Tibial artery (tissue), 4 donors: ENCODE measurements around the gene HDAC7.

Experiments
- DNase-seq, 2 donors: peaks; one replicate each; pipeline ENCODE4 v3.0.0-alpha.2; 2019
- H3K27ac ChIP-seq, 2 donors: fragments of 200-600 bp; sonication (generic) in 1 of 2; 1 replicate in 1 of 2; 2 replicates in 1 of 2; pipeline ENCODE4 v1.5.1; 2018 to 2019; ENCODE audit warnings: mild to moderate bottlenecking in 1 of 2
- H3K27me3 ChIP-seq, 2 donors: fragments of 200-600 bp; sonication (generic) in 1 of 2; one replicate each; pipeline versions ENCODE4 v1.5.1 to v1.6.0; 2016 to 2019
- H3K36me3 ChIP-seq, 3 donors: fragments of 200-600 bp; sonication (generic) in 2 of 3; one replicate each; pipeline ENCODE4 v1.5.1; 2016 to 2019; ENCODE audit warnings: mild to moderate bottlenecking in 2 of 3
- H3K4me1 ChIP-seq, 4 donors: fragments of 200-600 bp; sonication (generic) in 2 of 4; 1 replicate in 3 of 4; 2 replicates in 1 of 4; pipeline ENCODE4 v1.5.1; 2016 to 2019
- H3K4me3 ChIP-seq, 2 donors: fragments of 200-600 bp; sonication (generic) in 1 of 2; 1 replicate in 1 of 2; 2 replicates in 1 of 2; pipeline ENCODE4 v1.5.1; 2018 to 2019; ENCODE audit warnings: mild to moderate bottlenecking in 2 of 2
- H3K9me3 ChIP-seq, 3 donors: fragments of 200-600 bp; sonication (generic) in 1 of 3; one replicate each; pipeline ENCODE4 v1.5.1; 2016 to 2019
- intact Hi-C: fragments of 100-400 bp; cut with DNase I; formaldehyde crosslinking; loops from one replicate; pipeline ENCODE4 v1.15.0; 2023; ENCODE audit warnings: low total_unique reads
- TF ChIP-seq, protein P1 (sequence below), 2 experiments: fragments of 200-600 bp in 1 of 2; fragments of 450-650 bp in 1 of 2; IDR thresholded peaks; one replicate each; pipeline ENCODE4 v1.5.1; 2017 to 2019; ENCODE audit warnings: antibody characterized with exemption in 2 of 2, mild to moderate bottlenecking in 1 of 2, moderate library complexity in 1 of 2

HDAC7 gene

DNA sequence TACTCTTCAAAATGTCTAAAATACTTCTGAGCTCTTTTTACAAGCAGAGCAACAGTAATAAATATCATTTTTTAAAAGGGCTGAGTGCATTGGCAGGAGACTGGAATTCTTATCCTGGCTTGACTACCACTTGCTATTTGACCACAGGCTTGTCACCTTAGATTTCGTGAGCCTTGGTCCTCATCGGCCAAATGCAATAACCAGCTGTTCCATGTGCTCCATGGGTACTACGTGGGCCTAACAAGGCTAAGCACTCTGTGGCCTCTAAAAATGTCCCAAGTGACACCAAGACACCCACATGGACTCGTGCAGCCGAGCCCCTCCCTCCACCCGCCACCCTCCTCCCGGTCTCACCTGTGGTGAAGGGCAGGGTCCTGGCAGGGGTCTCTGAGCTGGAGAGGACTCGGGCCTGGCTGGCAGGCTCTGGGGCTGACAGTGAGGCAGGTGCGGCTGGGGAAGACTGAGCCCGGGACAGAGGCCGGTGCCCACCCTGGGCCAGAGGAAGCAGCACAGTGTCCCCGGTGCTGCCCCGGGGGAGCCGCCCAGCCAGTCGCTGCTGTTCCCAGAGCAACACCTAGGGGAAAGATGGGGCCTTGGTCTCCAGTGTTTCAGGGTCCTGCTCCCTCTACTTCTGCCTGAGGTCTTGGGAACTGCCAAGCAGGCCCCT, 26.6 kb downstream of the HDAC7 start:
- Histone ChIP-seq H3K27me3 (no peaks in the 10 kb centered on the region), H3K4me1 (peaks cover 0 to 6% (median 2%) of the 10 kb centered on the region in 4 donors), H3K4me3 (no peak overlapping the region), H3K27ac (peak overlapping the region; percentile 5 to 44), H3K9me3 (no peaks in the 10 kb centered on the region), H3K36me3 (peaks cover 84 to 100% (median 99%) of the 10 kb centered on the region in 3 donors)
- TF ChIP-seq, protein P1, sequence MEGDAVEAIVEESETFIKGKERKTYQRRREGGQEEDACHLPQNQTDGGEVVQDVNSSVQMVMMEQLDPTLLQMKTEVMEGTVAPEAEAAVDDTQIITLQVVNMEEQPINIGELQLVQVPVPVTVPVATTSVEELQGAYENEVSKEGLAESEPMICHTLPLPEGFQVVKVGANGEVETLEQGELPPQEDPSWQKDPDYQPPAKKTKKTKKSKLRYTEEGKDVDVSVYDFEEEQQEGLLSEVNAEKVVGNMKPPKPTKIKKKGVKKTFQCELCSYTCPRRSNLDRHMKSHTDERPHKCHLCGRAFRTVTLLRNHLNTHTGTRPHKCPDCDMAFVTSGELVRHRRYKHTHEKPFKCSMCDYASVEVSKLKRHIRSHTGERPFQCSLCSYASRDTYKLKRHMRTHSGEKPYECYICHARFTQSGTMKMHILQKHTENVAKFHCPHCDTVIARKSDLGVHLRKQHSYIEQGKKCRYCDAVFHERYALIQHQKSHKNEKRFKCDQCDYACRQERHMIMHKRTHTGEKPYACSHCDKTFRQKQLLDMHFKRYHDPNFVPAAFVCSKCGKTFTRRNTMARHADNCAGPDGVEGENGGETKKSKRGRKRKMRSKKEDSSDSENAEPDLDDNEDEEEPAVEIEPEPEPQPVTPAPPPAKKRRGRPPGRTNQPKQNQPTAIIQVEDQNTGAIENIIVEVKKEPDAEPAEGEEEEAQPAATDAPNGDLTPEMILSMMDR (IDR thresholded peaks at IDR 0.05) = no peak
- DNase-seq = no peak
- intact Hi-C loops = loop anchor here (5.0 kb wide), 1 partner anchor 39 kb away; no protein-coding TSS in a partner anchor

DNA sequence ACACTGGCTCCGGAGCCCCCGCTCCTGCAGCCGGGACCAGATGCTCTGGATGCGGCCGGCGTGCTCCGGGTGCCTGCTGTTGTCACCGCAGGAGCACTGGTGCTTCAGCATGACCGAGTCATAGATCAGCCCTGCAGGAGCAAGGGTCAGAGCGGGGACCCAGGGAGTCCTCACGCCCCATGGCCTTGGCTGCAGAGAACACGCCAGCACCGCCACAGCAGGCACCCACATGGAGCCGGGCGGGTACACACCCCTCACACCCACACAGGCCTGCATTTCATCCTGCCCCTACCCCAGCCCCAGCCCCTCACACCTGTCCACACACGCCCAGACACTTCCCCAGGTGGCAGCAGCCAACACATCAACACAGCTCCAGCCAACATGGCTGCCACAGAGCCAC, 27.8 kb downstream of the HDAC7 start:
- Histone ChIP-seq H3K4me1 (peaks cover 0 to 14% (median 6%) of the 10 kb centered on the region in 4 donors), H3K4me3 (no peak overlapping the region), H3K9me3 (no peaks in the 10 kb centered on the region), H3K27me3 (no peaks in the 10 kb centered on the region), H3K36me3 (peaks cover 84 to 100% (median 99%) of the 10 kb centered on the region in 3 donors), H3K27ac (peak overlapping the region in 1 of 2 donors; percentile 26)
- intact Hi-C loops = loop anchor here (5.0 kb wide), 1 partner anchor 40 kb away; no protein-coding TSS in a partner anchor
- TF ChIP-seq, protein P1 (IDR thresholded peaks at IDR 0.05) = no peak
- DNase-seq = no peak

DNA sequence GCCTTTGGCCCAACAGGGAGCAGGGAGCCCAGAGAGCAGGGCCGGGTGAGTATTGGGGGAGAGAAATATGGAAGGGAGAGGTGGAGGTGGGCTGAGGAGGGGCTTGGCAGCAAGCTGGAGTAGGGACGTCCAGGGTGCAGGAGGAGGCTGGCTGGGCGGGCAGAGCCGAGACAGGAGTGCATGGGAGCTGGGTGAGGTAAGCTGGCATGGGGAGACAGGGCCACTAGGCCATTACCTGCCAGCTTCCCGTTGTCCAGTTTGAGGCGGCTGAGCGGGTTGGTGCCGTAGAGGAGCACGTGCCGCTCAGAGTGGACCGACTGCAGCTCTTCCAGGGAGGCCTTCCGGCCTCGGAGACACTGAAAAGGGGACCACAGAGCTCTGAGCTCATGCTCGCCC, 28.4 kb downstream of the HDAC7 start:
- Histone ChIP-seq H3K27me3 (no peaks in the 10 kb centered on the region), H3K4me1 (peaks cover 0 to 19% (median 11%) of the 10 kb centered on the region in 4 donors), H3K4me3 (no peak overlapping the region), H3K9me3 (no peaks in the 10 kb centered on the region), H3K36me3 (peaks cover 85 to 100% (median 99%) of the 10 kb centered on the region in 3 donors), H3K27ac (peak overlapping the region in 1 of 2 donors; percentile 26)
- TF ChIP-seq, protein P1 (IDR thresholded peaks at IDR 0.05) = no peak
- DNase-seq = no peak
- intact Hi-C loops = loop anchor here (5.0 kb wide), 1 partner anchor 41 kb away; no protein-coding TSS in a partner anchor

DNA sequence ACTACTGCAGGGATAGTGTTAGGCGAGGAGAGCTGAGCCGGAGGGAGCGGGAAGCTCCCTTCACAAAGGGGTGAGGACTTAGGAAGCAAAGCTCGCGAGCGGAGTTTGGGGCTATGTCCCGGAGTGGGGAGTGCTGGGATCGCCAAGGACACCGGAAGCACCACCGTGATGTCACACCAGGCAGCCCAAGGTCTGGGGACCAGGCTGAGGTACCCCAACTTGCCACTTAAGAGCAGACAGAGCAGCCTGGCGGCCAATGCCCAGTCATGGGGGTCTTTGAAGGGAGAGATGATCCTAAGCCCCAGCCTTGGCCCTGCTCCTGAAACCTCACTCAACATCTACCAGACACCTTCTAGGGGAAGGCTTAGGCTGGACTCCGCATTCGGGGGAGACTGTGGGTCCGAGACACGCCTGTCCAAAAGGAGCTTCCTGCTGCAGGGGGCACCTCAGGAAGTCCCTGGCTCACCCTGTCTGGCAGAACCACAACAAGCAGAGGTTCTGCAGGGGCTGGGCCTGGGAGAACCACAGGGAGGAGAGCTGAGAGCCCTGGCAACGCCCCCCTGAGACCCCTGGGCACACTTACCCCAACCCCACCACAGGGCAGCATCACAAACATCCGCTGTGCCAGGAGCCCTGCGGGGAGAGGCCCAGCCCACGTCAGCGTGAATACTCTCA, 28.9 kb downstream of the HDAC7 start:
- peak overlapping the region in 1 of 2 donors; percentile 26 for H3K27ac ChIP-seq
- no peaks in the 10 kb centered on the region for H3K9me3 ChIP-seq
- H3K36me3 ChIP-seq = peaks cover 86 to 100% (median 99%) of the 10 kb centered on the region in 3 donors
- peaks cover 0 to 24% (median 11%) of the 10 kb centered on the region in 4 donors for H3K4me1 ChIP-seq
- intact Hi-C loops = loop anchor here (5.0 kb wide), 1 partner anchor 41 kb away; no protein-coding TSS in a partner anchor
- DNase-seq = no peak
- TF ChIP-seq, protein P1 (IDR thresholded peaks at IDR 0.05) = no peak
- no peak overlapping the region for H3K4me3 ChIP-seq
- H3K27me3 ChIP-seq = no peaks in the 10 kb centered on the region

DNA sequence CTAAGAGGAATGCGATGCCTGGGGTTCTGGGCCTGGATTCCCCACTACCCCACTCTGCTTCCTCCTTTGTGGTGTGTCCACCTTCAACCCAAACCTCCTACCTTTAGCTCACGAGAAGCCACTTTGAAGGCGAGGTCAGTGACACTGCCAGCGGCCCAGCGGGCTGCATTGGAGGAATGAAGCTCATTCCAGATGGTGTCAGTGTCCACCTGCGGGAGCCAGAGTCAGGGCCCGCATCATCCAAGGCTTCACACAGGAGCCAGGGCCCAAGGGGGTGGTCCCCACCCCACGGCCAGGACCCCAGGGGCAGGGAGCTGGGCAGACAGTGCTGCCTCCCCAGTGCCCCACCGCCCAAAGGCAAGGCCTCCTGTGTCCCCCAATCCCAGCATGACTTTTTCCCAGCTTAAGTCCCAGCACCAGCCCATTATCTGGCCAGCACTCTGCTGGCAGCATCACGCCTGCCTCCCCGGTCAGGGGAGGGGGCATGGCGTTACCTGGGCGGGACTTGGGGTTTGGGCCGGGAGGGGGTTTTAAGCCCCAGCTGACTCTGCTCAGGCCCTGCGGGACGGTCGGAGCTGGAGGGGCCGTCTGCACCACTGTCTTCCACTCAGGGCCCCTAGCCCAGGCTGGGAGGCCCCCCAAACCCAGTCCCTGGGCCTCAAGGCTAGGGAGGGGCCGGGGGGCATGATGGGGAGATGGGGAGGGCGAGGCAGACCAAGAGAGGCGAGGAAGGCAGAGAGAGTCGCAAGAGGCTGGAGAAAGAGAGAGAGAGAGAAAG, 29.8 kb downstream of the HDAC7 start:
- H3K4me1 ChIP-seq = peaks cover 0 to 24% (median 11%) of the 10 kb centered on the region in 4 donors
- H3K27ac ChIP-seq = no peak overlapping the region
- no peak overlapping the region for H3K4me3 ChIP-seq
- H3K9me3 ChIP-seq = no peaks in the 10 kb centered on the region
- intact Hi-C loops = loop anchor here (5.0 kb wide), 1 partner anchor 42 kb away; no protein-coding TSS in a partner anchor
- H3K27me3 ChIP-seq = no peaks in the 10 kb centered on the region
- TF ChIP-seq, protein P1 (IDR thresholded peaks at IDR 0.05) = no peak
- H3K36me3 ChIP-seq = peaks cover 86 to 100% (median 99%) of the 10 kb centered on the region in 3 donors
- no peak for DNase-seq
